NAMALWA (cell line): ENCODE data around the gene WSCD1.

Experiments used
- DNase-seq: peaks from one replicate; pipeline ENCODE4 v3.0.0-alpha.2; 2015; ENCODE audit warnings: low spot score

WSCD1 gene

GRCh38 chr17:6160911-6161855 lies 91.0 kb downstream of the WSCD1 start:
- DNase-seq = no peak

- no peak for DNase-seq
Measured at GRCh38 chr17:6162216-6162615, 92.0 kb downstream of the WSCD1 start.

GRCh38 chr17:6162892-6163291 lies 92.7 kb downstream of the WSCD1 start:
- DNase-seq = no peak

GRCh38 chr17:6163612-6164333 lies 93.6 kb downstream of the WSCD1 start:
- no peak for DNase-seq

- DNase-seq = no peak
Measured at GRCh38 chr17:6164996-6165395, 94.8 kb downstream of the WSCD1 start.

GRCh38 chr17:6165806-6166205 lies 95.6 kb downstream of the WSCD1 start:
- DNase-seq = no peak

- no peak for DNase-seq
Measured at GRCh38 chr17:6166492-6167179, 96.5 kb downstream of the WSCD1 start.

GRCh38 chr17:6168296-6168695 lies 98.1 kb downstream of the WSCD1 start:
- no peak for DNase-seq

GRCh38 chr17:6170349-6170748 lies 100.2 kb downstream of the WSCD1 start:
- no peak for DNase-seq

- no peak for DNase-seq
Measured at GRCh38 chr17:6172642-6173330, 102.6 kb downstream of the WSCD1 start.

GRCh38 chr17:6173653-6174052 lies 103.5 kb downstream of the WSCD1 start:
- no peak for DNase-seq
